ENCODE measurements around the gene ZKSCAN4.

Gene ZKSCAN4

GRCh38 chr6:28251661-28252008 is 434 bp downstream of the ZKSCAN4 start:
- DNase-seq (ENCODE audit: extremely low read depth in 1 of 2, low read depth in 1 of 2), result peak in 1 of 2 donors; percentile 17

GRCh38 chr6:28250747-28251146 is 1.3 kb downstream of the ZKSCAN4 start:
- no peak for DNase-seq (ENCODE audit: extremely low read depth in 1 of 2, low read depth in 1 of 2)

GRCh38 chr6:28248916-28249315 is 3.2 kb downstream of the ZKSCAN4 start:
- no peak for DNase-seq (ENCODE audit: extremely low read depth in 1 of 2, low read depth in 1 of 2)

GRCh38 chr6:28245206-28245941 is 6.7 kb downstream of the ZKSCAN4 start:
- no peak for DNase-seq (ENCODE audit: extremely low read depth in 1 of 2, low read depth in 1 of 2)

GRCh38 chr6:28243946-28244345 is 8.1 kb downstream of the ZKSCAN4 start:
- no peak for DNase-seq (ENCODE audit: extremely low read depth in 1 of 2, low read depth in 1 of 2)

GRCh38 chr6:28240471-28240870 is 11.6 kb downstream of the ZKSCAN4 start:
- DNase-seq (ENCODE audit: extremely low read depth in 1 of 2, low read depth in 1 of 2), result no peak

- no peak for DNase-seq (ENCODE audit: extremely low read depth in 1 of 2, low read depth in 1 of 2)
Observed at GRCh38 chr6:28239636-28240035, 12.4 kb downstream of the ZKSCAN4 start.

- DNase-seq (ENCODE audit: extremely low read depth in 1 of 2, low read depth in 1 of 2), result no peak
Observed at GRCh38 chr6:28235912-28236452, 16.1 kb downstream of the ZKSCAN4 start.

- no peak for DNase-seq (ENCODE audit: extremely low read depth in 1 of 2, low read depth in 1 of 2)
Observed at GRCh38 chr6:28232785-28233184, 19.3 kb downstream of the ZKSCAN4 start.

GRCh38 chr6:28226460-28226859 is 25.6 kb downstream of the ZKSCAN4 start:
- DNase-seq (ENCODE audit: extremely low read depth in 1 of 2, low read depth in 1 of 2), result no peak

- DNase-seq (ENCODE audit: extremely low read depth in 1 of 2, low read depth in 1 of 2), result peak in 1 of 2 donors; percentile 29
Observed at GRCh38 chr6:28225056-28225834, 26.8 kb downstream of the ZKSCAN4 start, which contains the start of gene ZSCAN9. ZSCAN9 (plus strand) TSS chr6:28225275; CDS start chr6:28227085, 1,810 bp downstream.

- no peak for DNase-seq (ENCODE audit: extremely low read depth in 1 of 2, low read depth in 1 of 2)
Observed at GRCh38 chr6:28224131-28225055, 27.7 kb downstream of the ZKSCAN4 start.

GRCh38 chr6:28220257-28221133 is 31.6 kb downstream of the ZKSCAN4 start:
- no peak for DNase-seq (ENCODE audit: extremely low read depth in 1 of 2, low read depth in 1 of 2)

- DNase-seq (ENCODE audit: extremely low read depth in 1 of 2, low read depth in 1 of 2), result no peak
Observed at GRCh38 chr6:28218312-28219248, 33.5 kb downstream of the ZKSCAN4 start.

- no peak for DNase-seq (ENCODE audit: extremely low read depth in 1 of 2, low read depth in 1 of 2)
Observed at GRCh38 chr6:28217890-28218289, 34.2 kb downstream of the ZKSCAN4 start.

- DNase-seq (ENCODE audit: extremely low read depth in 1 of 2, low read depth in 1 of 2), result no peak
Observed at GRCh38 chr6:28215425-28215824, 36.6 kb downstream of the ZKSCAN4 start.

GRCh38 chr6:28213213-28213523 is 38.9 kb downstream of the ZKSCAN4 start:
- no peak for DNase-seq (ENCODE audit: extremely low read depth in 1 of 2, low read depth in 1 of 2)

- DNase-seq (ENCODE audit: extremely low read depth in 1 of 2, low read depth in 1 of 2), result peak; percentile 46 to 50
Observed at GRCh38 chr6:28212510-28213212, 39.4 kb downstream of the ZKSCAN4 start.
